BE2C (cell line): ENCODE measurements around the gene TRABD2B.

Experiments used
- DNase-seq: peaks from one replicate; pipeline ENCODE4 v3.0.0-alpha.2; 2020
- H3K27me3 ChIP-seq: fragments of 250-450 bp; sonication (Bioruptor Pico); 2 replicates; pipeline ENCODE4 v1.5.1; 2020; ENCODE audit warnings: mild to moderate bottlenecking
- H3K36me3 ChIP-seq: fragments of 250-450 bp; sonication (Bioruptor Pico); 2 replicates; pipeline ENCODE4 v1.5.1; 2020; ENCODE audit warnings: mild to moderate bottlenecking
- H3K4me1 ChIP-seq: fragments of 250-450 bp; sonication (Bioruptor Pico); 2 replicates; pipeline ENCODE4 v1.5.1; 2020
- H3K4me3 ChIP-seq: 2 replicates; pipeline ENCODE4 v1.5.1; 2011; ENCODE audit warnings: low read depth, low read length
- H3K9me3 ChIP-seq: fragments of 250-450 bp; sonication (Bioruptor Pico); 2 replicates; pipeline ENCODE4 v1.5.1; 2020
- CTCF ChIP-seq: IDR thresholded peaks from 2 replicates; pipeline ENCODE4 v1.5.1; 2012; ENCODE audit warnings: mild to moderate bottlenecking, low read depth, low read length

Gene TRABD2B

GRCh38 chr1:48005253-48006117 lies 8.3 kb upstream of the TRABD2B start:
- no peak for DNase-seq
- H3K36me3 ChIP-seq = no peaks in the 10 kb centered on the region
- H3K27me3 ChIP-seq = no peaks in the 10 kb centered on the region
- H3K4me1 ChIP-seq = no peaks in the 10 kb centered on the region; the same call in 1 of the 2 replicates
- TF ChIP-seq CTCF = no peak
- H3K9me3 ChIP-seq = no peaks in the 10 kb centered on the region
- H3K4me3 ChIP-seq = no peak overlapping the region

- no peaks in the 10 kb centered on the region for H3K27me3 ChIP-seq
- no peak for TF ChIP-seq CTCF
- H3K36me3 ChIP-seq = no peaks in the 10 kb centered on the region
- DNase-seq = peak; percentile 33
- H3K9me3 ChIP-seq = no peaks in the 10 kb centered on the region
- no peaks in the 10 kb centered on the region; the same call in 1 of the 2 replicates for H3K4me1 ChIP-seq
- no peak overlapping the region for H3K4me3 ChIP-seq
These were observed 6.8 kb upstream of the TRABD2B start for GRCh38 chr1:48003741-48004531.

GRCh38 chr1:48002142-48002541 lies 5.0 kb upstream of the TRABD2B start:
- Histone ChIP-seq H3K27me3 (no peaks in the 10 kb centered on the region), H3K36me3 (no peaks in the 10 kb centered on the region), H3K4me1 (no peaks in the 10 kb centered on the region; the same call in 1 of the 2 replicates), H3K4me3 (no peak overlapping the region), H3K9me3 (no peaks in the 10 kb centered on the region)
- TF ChIP-seq CTCF = no peak
- no peak for DNase-seq

- H3K4me3 ChIP-seq = no peak overlapping the region
These were observed 4.5 kb upstream of the TRABD2B start for GRCh38 chr1:48001696-48002095.

GRCh38 chr1:48000883-48001282 lies 3.7 kb upstream of the TRABD2B start:
- no peak overlapping the region for H3K4me3 ChIP-seq
- peaks cover 9% of the 10 kb centered on the region for H3K27me3 ChIP-seq
- no peak for DNase-seq
- no peak for TF ChIP-seq CTCF
- no peaks in the 10 kb centered on the region; the same call in 1 of the 2 replicates for H3K4me1 ChIP-seq
- no peaks in the 10 kb centered on the region for H3K9me3 ChIP-seq
- H3K36me3 ChIP-seq = no peaks in the 10 kb centered on the region

More at GRCh38 chr1:48001696-48002095, 4.5 kb upstream of the TRABD2B start:
- H3K9me3 ChIP-seq = no peaks in the 10 kb centered on the region
- no peaks in the 10 kb centered on the region for H3K36me3 ChIP-seq
- DNase-seq = no peak
- no peak for TF ChIP-seq CTCF
- H3K27me3 ChIP-seq = peaks cover 2% of the 10 kb centered on the region
- H3K4me1 ChIP-seq = no peaks in the 10 kb centered on the region; the same call in 1 of the 2 replicates

GRCh38 chr1:47999097-47999496 lies 1.9 kb upstream of the TRABD2B start:
- H3K27me3 ChIP-seq = peaks cover 9% of the 10 kb centered on the region

More at GRCh38 chr1:47999097-47999496, 1.9 kb upstream of the TRABD2B start:
- Histone ChIP-seq H3K9me3 (no peaks in the 10 kb centered on the region), H3K4me1 (no peaks in the 10 kb centered on the region; the same call in 1 of the 2 replicates), H3K4me3 (no peak overlapping the region), H3K36me3 (no peaks in the 10 kb centered on the region)
- TF ChIP-seq CTCF = no peak
- DNase-seq = no peak
